ENCODE results near the gene PPP1R26.

DNA sequence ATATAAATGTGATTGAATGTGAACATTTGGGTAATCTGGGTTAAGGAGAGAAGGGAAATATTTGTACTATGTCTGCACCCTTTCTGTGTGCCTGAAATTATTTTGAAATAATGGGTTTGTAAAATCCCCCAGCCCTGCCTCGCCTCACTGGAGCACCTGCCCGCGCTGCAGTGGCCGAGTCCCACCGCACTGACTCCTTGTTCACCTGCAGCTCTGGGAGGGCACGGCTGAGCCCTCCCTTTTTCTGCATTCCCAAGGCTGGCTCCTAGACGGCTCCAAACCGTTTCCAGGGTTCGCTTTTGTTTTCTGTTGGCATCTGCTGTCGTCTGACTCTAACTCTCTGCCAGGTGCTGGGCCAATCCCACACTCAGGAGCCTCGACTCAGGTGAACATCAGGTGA, 17.6 kb upstream of the PPP1R26 start:
- TF ChIP-seq, protein P1, sequence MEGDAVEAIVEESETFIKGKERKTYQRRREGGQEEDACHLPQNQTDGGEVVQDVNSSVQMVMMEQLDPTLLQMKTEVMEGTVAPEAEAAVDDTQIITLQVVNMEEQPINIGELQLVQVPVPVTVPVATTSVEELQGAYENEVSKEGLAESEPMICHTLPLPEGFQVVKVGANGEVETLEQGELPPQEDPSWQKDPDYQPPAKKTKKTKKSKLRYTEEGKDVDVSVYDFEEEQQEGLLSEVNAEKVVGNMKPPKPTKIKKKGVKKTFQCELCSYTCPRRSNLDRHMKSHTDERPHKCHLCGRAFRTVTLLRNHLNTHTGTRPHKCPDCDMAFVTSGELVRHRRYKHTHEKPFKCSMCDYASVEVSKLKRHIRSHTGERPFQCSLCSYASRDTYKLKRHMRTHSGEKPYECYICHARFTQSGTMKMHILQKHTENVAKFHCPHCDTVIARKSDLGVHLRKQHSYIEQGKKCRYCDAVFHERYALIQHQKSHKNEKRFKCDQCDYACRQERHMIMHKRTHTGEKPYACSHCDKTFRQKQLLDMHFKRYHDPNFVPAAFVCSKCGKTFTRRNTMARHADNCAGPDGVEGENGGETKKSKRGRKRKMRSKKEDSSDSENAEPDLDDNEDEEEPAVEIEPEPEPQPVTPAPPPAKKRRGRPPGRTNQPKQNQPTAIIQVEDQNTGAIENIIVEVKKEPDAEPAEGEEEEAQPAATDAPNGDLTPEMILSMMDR (IDR thresholded peaks at IDR 0.05), result no peak
- TF ChIP-seq POLR2A (IDR thresholded peaks at IDR 0.05), result no peak
- no peak for TF ChIP-seq EP300 (IDR thresholded peaks at IDR 0.05)
